Esophagus mucosa (tissue), 1 donor: ENCODE measurements around the gene GAGE12H. TPM values are rescaled to one million over a fixed set of nuclear protein-coding genes. Genes with fewer than 3 reads are reported as not detected.
"Not testable (repeated sequence)": the region's sequence is repeated elsewhere in the genome, so short reads cannot be mapped to it uniquely, and the experiment has no call there.

Source experiments
- ATAC-seq: fragments of 200-7000 bp; cut with Tn5 transposase; one replicate; pipeline ENCODE4 v1.9.1; 2020
- total RNA-seq: library from RNA; stranded (reverse); gene quantifications from one replicate; pipeline ENCODE4 v1.2.4, GENCODE V29; 2023
- donor health status: DM: yes; HTN: yes; CAD: no.

GAGE12H gene
- not detected for total RNA-seq

GRCh38 chrX:49579649-49580048 is at the start of gene GAGE12H:
GAGE12H (plus strand) TSS chrX:49579949; CDS start chrX:49581104, 1,155 bp downstream.
- not testable (repeated sequence) for ATAC-seq

GRCh38 chrX:49531877-49532276 is 47.9 kb upstream of the GAGE12H start, which contains the start of gene GAGE12C:
GAGE12C (plus strand) TSS chrX:49532177; CDS start chrX:49533332, 1,155 bp downstream.
- ATAC-seq, result not testable (repeated sequence)

DNA sequence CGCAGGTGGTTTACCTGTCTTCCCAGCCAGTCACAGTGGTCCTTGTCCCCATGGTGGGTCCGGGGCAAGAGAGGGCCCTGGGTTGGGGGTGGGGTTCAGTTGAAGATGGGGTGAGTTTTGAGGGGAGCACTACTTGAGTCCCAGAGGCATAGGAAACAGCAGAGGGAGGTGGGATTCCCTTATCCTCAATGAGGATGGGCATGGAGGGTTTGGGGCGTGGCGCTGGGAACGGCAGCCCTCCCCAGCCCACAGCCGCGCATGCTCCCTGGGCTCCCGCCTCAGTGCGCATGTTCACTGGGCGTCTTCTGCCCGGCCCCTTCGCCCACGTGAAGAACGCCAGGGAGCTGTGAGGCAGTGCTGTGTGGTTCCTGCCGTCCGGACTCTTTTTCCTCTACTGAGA is 38.3 kb upstream of the GAGE12H start, which contains the start of gene GAGE12D:
TSS of gene GAGE12D (plus strand) at position 301 of the 400 bp plus-strand sequence. CDS start 1,155 bp downstream, outside the sequence.
- ATAC-seq, result not testable (repeated sequence)

DNA sequence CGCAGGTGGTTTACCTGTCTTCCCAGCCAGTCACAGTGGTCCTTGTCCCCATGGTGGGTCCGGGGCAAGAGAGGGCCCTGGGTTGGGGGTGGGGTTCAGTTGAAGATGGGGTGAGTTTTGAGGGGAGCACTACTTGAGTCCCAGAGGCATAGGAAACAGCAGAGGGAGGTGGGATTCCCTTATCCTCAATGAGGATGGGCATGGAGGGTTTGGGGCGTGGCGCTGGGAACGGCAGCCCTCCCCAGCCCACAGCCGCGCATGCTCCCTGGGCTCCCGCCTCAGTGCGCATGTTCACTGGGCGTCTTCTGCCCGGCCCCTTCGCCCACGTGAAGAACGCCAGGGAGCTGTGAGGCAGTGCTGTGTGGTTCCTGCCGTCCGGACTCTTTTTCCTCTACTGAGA is 28.8 kb upstream of the GAGE12H start, which contains the start of gene GAGE12E:
TSS of gene GAGE12E (plus strand) at position 301 of the 400 bp plus-strand sequence. CDS start 1,155 bp downstream, outside the sequence.
- ATAC-seq, result not testable (repeated sequence)

- ATAC-seq, result not testable (repeated sequence)
Observed at GRCh38 chrX:49560542-49560941, 19.2 kb upstream of the GAGE12H start, which contains the start of gene GAGE12F. GAGE12F (plus strand) TSS chrX:49560842; CDS start chrX:49561997, 1,155 bp downstream.

GRCh38 chrX:49568728-49569127 is 11.0 kb upstream of the GAGE12H start:
- not testable (repeated sequence) for ATAC-seq

DNA sequence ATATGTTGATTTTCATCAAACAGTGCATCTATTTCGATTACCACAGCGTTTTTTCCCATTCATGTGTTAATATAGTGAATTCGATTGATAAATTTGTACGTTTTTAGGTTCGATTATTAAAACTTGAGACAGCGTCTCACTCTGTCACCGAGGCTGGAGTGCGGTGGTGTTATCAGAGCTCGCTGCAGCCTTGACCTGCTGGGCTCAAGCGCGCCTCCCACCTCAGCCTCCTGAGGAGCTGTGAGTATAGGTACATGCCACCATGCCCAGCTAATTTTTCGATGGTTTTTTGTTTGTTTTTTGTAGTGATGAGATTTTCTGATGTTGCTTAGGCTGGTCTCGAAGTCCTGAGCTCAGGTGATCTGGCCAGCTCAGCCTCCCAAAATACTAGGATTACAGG is 10.6 kb upstream of the GAGE12H start:
- not testable (repeated sequence) for ATAC-seq

- not testable (repeated sequence) for ATAC-seq
Observed at GRCh38 chrX:49570100-49570499, 9.6 kb upstream of the GAGE12H start, which contains the start of gene GAGE12G. GAGE12G (plus strand) TSS chrX:49570400; CDS start chrX:49571555, 1,155 bp downstream.

DNA sequence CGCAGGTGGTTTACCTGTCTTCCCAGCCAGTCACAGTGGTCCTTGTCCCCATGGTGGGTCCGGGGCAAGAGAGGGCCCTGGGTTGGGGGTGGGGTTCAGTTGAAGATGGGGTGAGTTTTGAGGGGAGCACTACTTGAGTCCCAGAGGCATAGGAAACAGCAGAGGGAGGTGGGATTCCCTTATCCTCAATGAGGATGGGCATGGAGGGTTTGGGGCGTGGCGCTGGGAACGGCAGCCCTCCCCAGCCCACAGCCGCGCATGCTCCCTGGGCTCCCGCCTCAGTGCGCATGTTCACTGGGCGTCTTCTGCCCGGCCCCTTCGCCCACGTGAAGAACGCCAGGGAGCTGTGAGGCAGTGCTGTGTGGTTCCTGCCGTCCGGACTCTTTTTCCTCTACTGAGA is 9.4 kb downstream of the GAGE12H start, which contains the start of gene GAGE2A:
TSS of gene GAGE2A (plus strand) at position 301 of the 400 bp plus-strand sequence. CDS start 1,155 bp downstream, outside the sequence.
- ATAC-seq, result not testable (repeated sequence)

DNA sequence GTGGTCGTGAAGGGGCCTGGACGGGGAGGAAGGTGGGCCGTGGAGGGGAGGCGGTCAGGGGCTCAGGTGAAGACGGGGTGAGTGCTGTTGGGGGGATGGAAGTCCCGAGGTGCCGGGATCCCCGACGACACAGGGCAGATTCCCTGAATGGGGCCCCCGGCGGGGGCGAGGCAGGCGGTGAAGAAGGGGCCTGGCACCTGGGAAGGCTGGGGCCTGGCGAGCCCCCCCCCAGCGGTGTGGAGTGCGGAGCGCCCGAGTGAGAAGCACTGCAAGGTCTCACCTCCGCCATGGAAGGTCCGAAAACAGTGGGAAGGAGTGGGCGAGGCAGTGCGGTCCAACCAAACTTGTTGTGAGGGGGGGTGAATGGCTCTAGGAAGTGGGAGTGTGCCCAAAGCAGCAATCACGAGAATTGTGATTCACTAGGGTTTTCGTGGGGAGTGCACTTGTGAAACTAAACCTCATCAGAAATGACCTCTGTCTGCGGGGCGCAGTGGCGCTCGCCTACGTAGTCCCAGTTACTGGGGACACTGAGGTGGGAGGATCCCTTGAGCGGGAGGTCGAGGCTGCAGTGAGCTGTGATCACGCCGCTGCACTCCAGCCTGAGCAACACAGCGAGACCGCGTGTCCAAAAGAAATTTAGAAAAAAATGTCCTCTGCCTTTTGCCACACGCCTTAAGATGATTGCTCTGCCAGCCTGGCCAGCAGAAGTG is 10.2 kb downstream of the GAGE12H start:
- ATAC-seq, result not testable (repeated sequence)

GRCh38 chrX:49590488-49590887 is 10.7 kb downstream of the GAGE12H start:
- not testable (repeated sequence) for ATAC-seq

DNA sequence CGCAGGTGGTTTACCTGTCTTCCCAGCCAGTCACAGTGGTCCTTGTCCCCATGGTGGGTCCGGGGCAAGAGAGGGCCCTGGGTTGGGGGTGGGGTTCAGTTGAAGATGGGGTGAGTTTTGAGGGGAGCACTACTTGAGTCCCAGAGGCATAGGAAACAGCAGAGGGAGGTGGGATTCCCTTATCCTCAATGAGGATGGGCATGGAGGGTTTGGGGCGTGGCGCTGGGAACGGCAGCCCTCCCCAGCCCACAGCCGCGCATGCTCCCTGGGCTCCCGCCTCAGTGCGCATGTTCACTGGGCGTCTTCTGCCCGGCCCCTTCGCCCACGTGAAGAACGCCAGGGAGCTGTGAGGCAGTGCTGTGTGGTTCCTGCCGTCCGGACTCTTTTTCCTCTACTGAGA is 19.0 kb downstream of the GAGE12H start, which contains the start of gene GAGE1:
TSS of gene GAGE1 (plus strand) at position 301 of the 400 bp plus-strand sequence. CDS start 1,155 bp downstream, outside the sequence.
- ATAC-seq, result not testable (repeated sequence)

DNA sequence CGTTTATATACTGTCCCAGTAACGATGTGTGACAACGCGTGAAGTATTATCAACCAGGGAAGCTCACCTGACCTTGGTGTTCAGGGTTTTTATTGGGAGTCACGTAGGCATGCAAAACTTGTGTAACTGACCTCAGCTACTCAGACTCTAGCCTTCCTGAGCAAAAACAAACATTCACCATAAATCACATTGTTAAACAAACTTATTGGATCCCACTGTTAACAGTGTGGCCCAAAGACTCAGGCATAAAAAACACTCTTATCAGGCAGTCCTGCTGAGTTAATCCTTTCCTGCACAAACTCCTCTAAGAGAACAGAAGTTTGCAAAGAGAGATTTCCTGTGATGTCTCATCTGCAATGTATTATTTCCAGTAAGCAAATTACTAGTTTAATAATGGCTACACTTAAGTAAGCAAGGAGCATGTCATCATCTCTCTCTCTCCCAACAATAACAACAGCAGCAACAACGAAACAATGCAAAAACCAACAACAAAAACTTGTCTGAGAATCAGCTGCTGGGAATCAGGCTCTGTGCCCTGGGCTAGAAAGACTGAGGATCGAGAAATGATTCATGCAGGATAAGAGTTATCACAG is 31.1 kb downstream of the GAGE12H start:
- ATAC-seq, result no peak

DNA sequence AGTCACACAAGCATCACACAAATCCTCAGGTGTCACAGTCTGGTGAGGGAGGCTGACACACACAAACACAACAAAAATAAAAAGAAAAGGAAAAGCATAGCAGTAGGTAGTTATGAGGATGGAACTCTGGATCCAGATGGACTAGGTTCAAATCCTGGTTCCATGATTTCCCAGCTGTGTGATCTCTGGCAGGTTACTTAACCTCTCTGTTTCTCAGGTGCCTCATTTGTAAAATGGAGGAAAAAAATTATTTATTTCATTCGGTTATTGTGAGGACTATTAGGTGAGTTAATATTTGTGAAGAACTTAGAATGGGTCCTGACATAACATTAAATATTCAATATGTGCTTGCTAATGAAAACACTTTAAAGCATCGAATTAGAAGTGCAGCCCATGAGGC is 38.8 kb downstream of the GAGE12H start:
- no peak for ATAC-seq

- ATAC-seq, result peak; percentile 18
Observed at GRCh38 chrX:49627086-49627777, 47.5 kb downstream of the GAGE12H start.

Other genes with a start within 250 kb of the GAGE12H start
- not detected for gene GAGE13, start 248.4 kb upstream of the GAGE12H start, total RNA-seq
- not detected for gene GAGE12C, start 47.8 kb upstream of the GAGE12H start, total RNA-seq
- gene GAGE12D, start 38.2 kb upstream of the GAGE12H start, total RNA-seq, result not detected
- not detected for gene GAGE12E, start 28.7 kb upstream of the GAGE12H start, total RNA-seq
- gene GAGE12F, start 19.1 kb upstream of the GAGE12H start, total RNA-seq, result not detected
- gene GAGE12G, start 9.5 kb upstream of the GAGE12H start, total RNA-seq, result not detected
- gene GAGE2A, start 9.5 kb downstream of the GAGE12H start, total RNA-seq, result not detected
- gene GAGE1, start 19.1 kb downstream of the GAGE12H start, total RNA-seq, result not detected
- gene PAGE1, start 116.0 kb downstream of the GAGE12H start, total RNA-seq, result not detected
- gene PAGE4, start 249.4 kb downstream of the GAGE12H start, total RNA-seq, result not detected